GM19324 (cell line): ENCODE measurements around the gene GNB5.
A peak's percentile ranks its signal among the peaks of the same experiment; 100 is the strongest.
"Not testable (repeated sequence)": the region's sequence is repeated elsewhere in the genome, so short reads cannot be mapped to it uniquely, and the experiment has no call there.

Source experiments
- ATAC-seq: cut with Tn5 transposase; IDR thresholded peaks from one replicate; pipeline ENCODE4 v1.9.1; 2021; ENCODE audit warnings: mild to moderate bottlenecking, moderate library complexity; ENCODE audit not compliant: unreplicated experiment, low FRiP score

Gene GNB5

GRCh38 chr15:52191207-52191606 lies at the start of gene GNB5:
Gene GNB5 (minus strand): TSS chr15:52191392. CDS start chr15:52184676, 6,716 bp downstream.
- ATAC-seq, result no peak

GRCh38 chr15:52240166-52240565 lies 49.0 kb upstream of the GNB5 start:
- no peak for ATAC-seq

- not testable (repeated sequence) for ATAC-seq
These were observed 47.9 kb upstream of the GNB5 start for GRCh38 chr15:52238989-52239525.

- no peak for ATAC-seq
These were observed 47.0 kb upstream of the GNB5 start for GRCh38 chr15:52238149-52238548.

GRCh38 chr15:52236013-52236412 lies 44.8 kb upstream of the GNB5 start:
- no peak for ATAC-seq

- peak; percentile 52 for ATAC-seq
These were observed 43.7 kb upstream of the GNB5 start for GRCh38 chr15:52234596-52235541.

- no peak for ATAC-seq
These were observed 42.2 kb upstream of the GNB5 start for GRCh38 chr15:52233405-52233804.

GRCh38 chr15:52232327-52232726 lies 41.1 kb upstream of the GNB5 start:
- ATAC-seq, result peak; percentile 52

GRCh38 chr15:52230073-52230472 lies 38.9 kb upstream of the GNB5 start:
- ATAC-seq, result no peak

GRCh38 chr15:52228921-52229320 lies 37.7 kb upstream of the GNB5 start:
- ATAC-seq, result no peak

GRCh38 chr15:52227456-52227855 lies 36.3 kb upstream of the GNB5 start:
- peak; percentile 63 for ATAC-seq

GRCh38 chr15:52225230-52225629 lies 34.0 kb upstream of the GNB5 start:
- ATAC-seq, result no peak

- no peak for ATAC-seq
These were observed 33.0 kb upstream of the GNB5 start for GRCh38 chr15:52224211-52224610.

GRCh38 chr15:52221730-52222129 lies 30.5 kb upstream of the GNB5 start:
- no peak for ATAC-seq

- no peak for ATAC-seq
These were observed 29.9 kb upstream of the GNB5 start for GRCh38 chr15:52220937-52221660.

GRCh38 chr15:52220251-52220650 lies 29.1 kb upstream of the GNB5 start:
- no peak for ATAC-seq

- ATAC-seq, result no peak
These were observed 27.6 kb upstream of the GNB5 start for GRCh38 chr15:52218816-52219215.

- ATAC-seq, result no peak
These were observed 27.2 kb upstream of the GNB5 start for GRCh38 chr15:52218371-52218770.

- ATAC-seq, result no peak
These were observed 26.0 kb upstream of the GNB5 start for GRCh38 chr15:52217186-52217585.

- no peak for ATAC-seq
These were observed 23.4 kb upstream of the GNB5 start for GRCh38 chr15:52214553-52214952.

- ATAC-seq, result no peak
These were observed 22.0 kb upstream of the GNB5 start for GRCh38 chr15:52213206-52213605.
